HL-60 (cell line): ENCODE measurements around the gene NXT1.

Experiments
- DNase-seq, 2 experiments: peaks; one replicate each; pipeline ENCODE4 v3.0.0-alpha.2; 2010 to 2020; ENCODE audit warnings: low read depth in 1 of 2, low spot score in 1 of 2
- H3K27ac ChIP-seq: fragments of 250-450 bp; sonication (Bioruptor Pico); replicated peaks from 2 replicates; pipeline ENCODE4 v1.5.1; 2020; ENCODE audit warnings: mild to moderate bottlenecking, moderate library complexity
- H3K27me3 ChIP-seq: fragments of 250-450 bp; sonication (Bioruptor Pico); 2 replicates; pipeline ENCODE4 v1.5.1; 2021; ENCODE audit warnings: mild to moderate bottlenecking, moderate library complexity; ENCODE audit not compliant: insufficient read depth, poor library complexity, severe bottlenecking
- H3K4me3 ChIP-seq: replicated peaks from 2 replicates; pipeline ENCODE4 v1.5.1; 2011; ENCODE audit warnings: mild to moderate bottlenecking, control low read depth, low read length; ENCODE audit not compliant: insufficient read depth
- CTCF ChIP-seq: IDR thresholded peaks from one replicate; pipeline ENCODE4 v1.5.1; 2011; ENCODE audit warnings: low read length, control low read depth, inconsistent platforms; ENCODE audit not compliant: insufficient read depth
- GABPA ChIP-seq: IDR thresholded peaks from 2 replicates; pipeline ENCODE4 v1.6.1; 2012; ENCODE audit warnings: low read depth
- POLR2AphosphoS5 ChIP-seq: IDR thresholded peaks from 2 replicates; pipeline ENCODE4 v1.6.1; 2012; ENCODE audit warnings: low read depth
- SPI1 ChIP-seq: IDR thresholded peaks from 2 replicates; pipeline ENCODE4 v1.6.1; 2012; ENCODE audit warnings: low read depth, mild to moderate bottlenecking, borderline replicate concordance
- TF ChIP-seq, protein P1 (sequence below): IDR thresholded peaks from 2 replicates; pipeline ENCODE4 v1.6.1; 2012; ENCODE audit warnings: low read depth; ENCODE audit not compliant: insufficient replicate concordance

NXT1 gene

DNA sequence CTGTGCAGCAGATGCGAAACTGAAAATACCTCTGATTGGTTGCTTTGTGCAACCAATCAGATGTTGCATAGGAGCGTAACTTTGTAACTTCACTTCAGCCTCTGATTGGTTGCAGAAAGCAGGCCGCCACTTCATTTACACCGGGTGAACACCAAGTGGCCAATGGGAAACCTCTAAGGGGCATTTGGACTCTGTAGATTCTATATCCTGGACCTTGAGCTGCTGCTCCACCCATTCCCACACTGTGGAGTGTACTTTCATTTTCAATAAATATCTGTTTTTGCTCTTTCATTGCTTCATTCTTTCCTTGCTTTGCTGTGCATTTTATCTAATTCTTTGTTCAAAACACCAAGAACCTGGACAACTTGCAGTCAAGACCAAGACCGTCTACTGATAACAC lies 14.1 kb upstream of the NXT1 start:
- H3K27me3 ChIP-seq: no peaks in the 10 kb centered on the region
- TF ChIP-seq POLR2AphosphoS5 (no peak), GABPA (no peak), SPI1 (no peak), CTCF (no peak)
- TF ChIP-seq, protein P1, sequence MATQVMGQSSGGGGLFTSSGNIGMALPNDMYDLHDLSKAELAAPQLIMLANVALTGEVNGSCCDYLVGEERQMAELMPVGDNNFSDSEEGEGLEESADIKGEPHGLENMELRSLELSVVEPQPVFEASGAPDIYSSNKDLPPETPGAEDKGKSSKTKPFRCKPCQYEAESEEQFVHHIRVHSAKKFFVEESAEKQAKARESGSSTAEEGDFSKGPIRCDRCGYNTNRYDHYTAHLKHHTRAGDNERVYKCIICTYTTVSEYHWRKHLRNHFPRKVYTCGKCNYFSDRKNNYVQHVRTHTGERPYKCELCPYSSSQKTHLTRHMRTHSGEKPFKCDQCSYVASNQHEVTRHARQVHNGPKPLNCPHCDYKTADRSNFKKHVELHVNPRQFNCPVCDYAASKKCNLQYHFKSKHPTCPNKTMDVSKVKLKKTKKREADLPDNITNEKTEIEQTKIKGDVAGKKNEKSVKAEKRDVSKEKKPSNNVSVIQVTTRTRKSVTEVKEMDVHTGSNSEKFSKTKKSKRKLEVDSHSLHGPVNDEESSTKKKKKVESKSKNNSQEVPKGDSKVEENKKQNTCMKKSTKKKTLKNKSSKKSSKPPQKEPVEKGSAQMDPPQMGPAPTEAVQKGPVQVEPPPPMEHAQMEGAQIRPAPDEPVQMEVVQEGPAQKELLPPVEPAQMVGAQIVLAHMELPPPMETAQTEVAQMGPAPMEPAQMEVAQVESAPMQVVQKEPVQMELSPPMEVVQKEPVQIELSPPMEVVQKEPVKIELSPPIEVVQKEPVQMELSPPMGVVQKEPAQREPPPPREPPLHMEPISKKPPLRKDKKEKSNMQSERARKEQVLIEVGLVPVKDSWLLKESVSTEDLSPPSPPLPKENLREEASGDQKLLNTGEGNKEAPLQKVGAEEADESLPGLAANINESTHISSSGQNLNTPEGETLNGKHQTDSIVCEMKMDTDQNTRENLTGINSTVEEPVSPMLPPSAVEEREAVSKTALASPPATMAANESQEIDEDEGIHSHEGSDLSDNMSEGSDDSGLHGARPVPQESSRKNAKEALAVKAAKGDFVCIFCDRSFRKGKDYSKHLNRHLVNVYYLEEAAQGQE: no peak
- DNase-seq: no peak
- no peak overlapping the region for H3K4me3 ChIP-seq
- no peak overlapping the region for H3K27ac ChIP-seq

GRCh38 chr20:23337312-23337711 lies 13.3 kb upstream of the NXT1 start:
- TF ChIP-seq CTCF: no peak
- no peak for TF ChIP-seq GABPA
- no peak for TF ChIP-seq SPI1
- no peak for TF ChIP-seq POLR2AphosphoS5
- TF ChIP-seq, protein P1: no peak
- DNase-seq: no peak
- Histone ChIP-seq H3K27ac (no peak overlapping the region), H3K4me3 (no peak overlapping the region), H3K27me3 (no peaks in the 10 kb centered on the region)

- Histone ChIP-seq H3K27ac (no peak overlapping the region), H3K4me3 (no peak overlapping the region), H3K27me3 (no peaks in the 10 kb centered on the region)
- no peak for DNase-seq
- TF ChIP-seq SPI1: no peak
- TF ChIP-seq, protein P1: no peak
- TF ChIP-seq POLR2AphosphoS5: no peak
- TF ChIP-seq CTCF: no peak
- TF ChIP-seq GABPA: no peak
Measured at GRCh38 chr20:23339986-23340385, 10.6 kb upstream of the NXT1 start.
